ENCODE measurements around the gene MATN1. TPM values are rescaled to one million over a fixed set of nuclear protein-coding genes. Genes with fewer than 3 reads are reported as not detected.

The MATN1 gene
- total RNA-seq, 1 experiment from 2014 or later, result not detected

- H3K27ac Mint-ChIP-seq (ENCODE audit: unreplicated experiment), result no peak overlapping the region
- H3K9me3 Mint-ChIP-seq (ENCODE audit: unreplicated experiment), result no peaks in the 10 kb centered on the region
- no peak for DNase-seq
- H3K27me3 ChIP-seq (replicated peaks; ENCODE audit: control insufficient read depth, insufficient read depth, low read length), result no peaks in the 10 kb centered on the region
- no peaks in the 10 kb centered on the region for H3K36me3 Mint-ChIP-seq (ENCODE audit: insufficient read depth, unreplicated experiment)
- no peaks in the 10 kb centered on the region for H3K9me3 ChIP-seq
- H3K4me3 Mint-ChIP-seq (ENCODE audit: unreplicated experiment), result no peak overlapping the region
- ChIA-PET CTCF (no interaction called here), POLR2A (no interaction called here)
- intact Hi-C loops (cut with micrococcal nuclease; ENCODE audit: unreplicated experiment), result no loop called here
- no TSS peak for BruUV-seq (replicated peaks)
- no peaks in the 10 kb centered on the region for H3K27me3 Mint-ChIP-seq (ENCODE audit: insufficient read depth, unreplicated experiment)
- H3K36me3 ChIP-seq (ENCODE audit: control insufficient read depth, insufficient read depth, low read length), result no peaks in the 10 kb centered on the region
- no peaks in the 10 kb centered on the region for H3K4me1 Mint-ChIP-seq (ENCODE audit: low read depth, unreplicated experiment)
- H3K4me3 ChIP-seq (ENCODE audit: low read depth, low read length), result no peak overlapping the region
- H3K4me1 ChIP-seq, result no peaks in the 10 kb centered on the region
- no peak for TF ChIP-seq CTCF (IDR thresholded peaks at IDR 0.05; ENCODE audit: insufficient read depth in 1 of 2, low read depth in 1 of 2, low read length in 1 of 2, severe bottlenecking in 1 of 2, unreplicated experiment in 1 of 2)
These were observed 42.4 kb upstream of the MATN1 start for GRCh38 chr1:30765556-30766434.

- CTCF ChIA-PET, result no interaction called here
- TF ChIP-seq CTCF (IDR thresholded peaks at IDR 0.05; ENCODE audit: insufficient read depth in 1 of 2, low read depth in 1 of 2, low read length in 1 of 2, severe bottlenecking in 1 of 2, unreplicated experiment in 1 of 2), result no peak
- no TSS peak for BruUV-seq (replicated peaks)
- Histone ChIP-seq H3K4me1 (no peaks in the 10 kb centered on the region), H3K27me3 (replicated peaks; ENCODE audit: control insufficient read depth, insufficient read depth, low read length) (no peaks in the 10 kb centered on the region), H3K36me3 (ENCODE audit: control insufficient read depth, insufficient read depth, low read length) (no peaks in the 10 kb centered on the region), H3K4me3 (ENCODE audit: low read depth, low read length) (no peak overlapping the region), H3K9me3 (no peaks in the 10 kb centered on the region)
- H3K27me3 Mint-ChIP-seq (ENCODE audit: insufficient read depth, unreplicated experiment), result no peaks in the 10 kb centered on the region
- no peak overlapping the region for H3K27ac Mint-ChIP-seq (ENCODE audit: unreplicated experiment)
- POLR2A ChIA-PET, result no interaction called here
- no peak for DNase-seq
- no peaks in the 10 kb centered on the region for H3K9me3 Mint-ChIP-seq (ENCODE audit: unreplicated experiment)
- no peak overlapping the region for H3K4me3 Mint-ChIP-seq (ENCODE audit: unreplicated experiment)
- no peaks in the 10 kb centered on the region for H3K36me3 Mint-ChIP-seq (ENCODE audit: insufficient read depth, unreplicated experiment)
- intact Hi-C loops (cut with micrococcal nuclease; ENCODE audit: unreplicated experiment), result no loop called here
- H3K4me1 Mint-ChIP-seq (ENCODE audit: low read depth, unreplicated experiment), result no peaks in the 10 kb centered on the region
These were observed 41.7 kb upstream of the MATN1 start for GRCh38 chr1:30764939-30765555.

GRCh38 chr1:30764396-30764795 lies 41.0 kb upstream of the MATN1 start:
- Histone ChIP-seq H3K4me1 (no peaks in the 10 kb centered on the region), H3K9me3 (no peaks in the 10 kb centered on the region), H3K4me3 (ENCODE audit: low read depth, low read length) (no peak overlapping the region), H3K27me3 (replicated peaks; ENCODE audit: control insufficient read depth, insufficient read depth, low read length) (no peaks in the 10 kb centered on the region), H3K36me3 (ENCODE audit: control insufficient read depth, insufficient read depth, low read length) (no peaks in the 10 kb centered on the region)
- BruUV-seq (replicated peaks), result no TSS peak
- Mint-ChIP-seq H3K36me3 (ENCODE audit: insufficient read depth, unreplicated experiment) (no peaks in the 10 kb centered on the region), H3K27me3 (ENCODE audit: insufficient read depth, unreplicated experiment) (no peaks in the 10 kb centered on the region), H3K4me3 (ENCODE audit: unreplicated experiment) (no peak overlapping the region), H3K9me3 (ENCODE audit: unreplicated experiment) (no peaks in the 10 kb centered on the region), H3K27ac (ENCODE audit: unreplicated experiment) (no peak overlapping the region), H3K4me1 (ENCODE audit: low read depth, unreplicated experiment) (no peaks in the 10 kb centered on the region)
- TF ChIP-seq CTCF (IDR thresholded peaks at IDR 0.05; ENCODE audit: insufficient read depth in 1 of 2, low read depth in 1 of 2, low read length in 1 of 2, severe bottlenecking in 1 of 2, unreplicated experiment in 1 of 2), result no peak
- no peak for DNase-seq
- ChIA-PET POLR2A (no interaction called here), CTCF (interaction anchor here (0.5 kb wide), 1 partner anchor 46 kb away, joined by 4 read pairs; no protein-coding TSS in a partner anchor)
- intact Hi-C loops (cut with micrococcal nuclease; ENCODE audit: unreplicated experiment), result no loop called here
